Activated T-cell treated with anti-CD3 and anti-CD28 coated beads, Interleukin-2, amount 50 U/mL, for 72 hours (primary cell): ENCODE data around the gene AMPD2. TPM values are rescaled to one million over a fixed set of nuclear protein-coding genes. Genes with fewer than 3 reads are reported as not detected.
A peak's percentile ranks its signal among the peaks of the same experiment; 100 is the strongest.

Experiments used
- ATAC-seq, 2 donors: fragments of 150-1000 bp; cut with Tn5 transposase; replicated peaks in 1 of 2; 2 replicates each; pipeline ENCODE4 v1.10.0; 2021; ENCODE audit warnings: moderate library complexity in 2 of 2, mild to moderate bottlenecking in 1 of 2
- DNase-seq, 2 donors: peaks; one replicate each; pipeline ENCODE4 v3.0.0; 2021 to 2022; ENCODE audit warnings: mixed read lengths in 1 of 2
- H3K27ac Mint-ChIP-seq: one replicate; pipeline ENCODE4 v1.8.0; 2022; ENCODE audit warnings: mild to moderate bottlenecking, moderate library complexity, mixed read lengths
- H3K27me3 Mint-ChIP-seq: one replicate; pipeline ENCODE4 v1.8.0; 2022; ENCODE audit warnings: low read depth, mixed read lengths
- H3K36me3 Mint-ChIP-seq, 2 donors: one replicate each; pipeline ENCODE4 v1.8.0; 2022; ENCODE audit warnings: mixed read lengths in 2 of 2, mild to moderate bottlenecking in 1 of 2; ENCODE audit not compliant: insufficient read depth in 2 of 2
- H3K4me1 Mint-ChIP-seq: one replicate; pipeline ENCODE4 v1.8.0; 2022; ENCODE audit warnings: low read depth, mixed read lengths
- H3K4me3 Mint-ChIP-seq, 2 donors: one replicate each; pipeline ENCODE4 v1.8.0; 2022; ENCODE audit warnings: mild to moderate bottlenecking in 2 of 2, mixed read lengths in 2 of 2, moderate library complexity in 2 of 2
- H3K9me3 Mint-ChIP-seq, 2 donors: one replicate each; pipeline ENCODE4 v1.8.0; 2022; ENCODE audit warnings: mixed read lengths in 2 of 2
- total RNA-seq, 2 donors: library from RNA; stranded (reverse); gene quantifications; one replicate each; pipeline ENCODE4 v1.2.3, GENCODE V29; 2022

AMPD2 gene
- total RNA-seq, 2 donors from 2014 or later: 64.0 to 79.2 TPM

DNA sequence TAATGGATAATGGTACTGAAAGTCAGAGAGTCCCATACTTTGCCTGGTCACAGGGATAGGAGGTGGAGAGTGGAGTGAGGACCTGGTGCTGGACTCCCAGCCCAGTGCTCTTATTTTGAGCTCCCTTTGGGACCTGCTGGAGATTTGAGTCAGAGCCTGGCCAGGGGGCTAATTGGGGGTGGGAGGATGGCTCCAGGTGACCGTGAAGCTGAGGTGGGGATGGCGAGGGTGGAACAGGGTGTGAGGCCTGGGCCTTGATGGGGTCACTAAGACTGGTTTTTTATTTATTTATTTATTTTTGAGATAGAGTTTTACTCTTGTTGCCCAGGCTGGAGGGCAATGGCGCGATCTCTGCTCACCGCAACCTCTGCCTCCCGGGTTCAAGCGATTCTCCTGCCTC lies 17.8 kb downstream of the AMPD2 start:
- DNase-seq (no peak), ATAC-seq (no peak)
- Mint-ChIP-seq H3K36me3 (no peaks in the 10 kb centered on the region), H3K27ac (no peak overlapping the region), H3K4me3 (no peak overlapping the region), H3K9me3 (no peaks in the 10 kb centered on the region), H3K27me3 (no peaks in the 10 kb centered on the region), H3K4me1 (peaks cover 25% of the 10 kb centered on the region)

DNA sequence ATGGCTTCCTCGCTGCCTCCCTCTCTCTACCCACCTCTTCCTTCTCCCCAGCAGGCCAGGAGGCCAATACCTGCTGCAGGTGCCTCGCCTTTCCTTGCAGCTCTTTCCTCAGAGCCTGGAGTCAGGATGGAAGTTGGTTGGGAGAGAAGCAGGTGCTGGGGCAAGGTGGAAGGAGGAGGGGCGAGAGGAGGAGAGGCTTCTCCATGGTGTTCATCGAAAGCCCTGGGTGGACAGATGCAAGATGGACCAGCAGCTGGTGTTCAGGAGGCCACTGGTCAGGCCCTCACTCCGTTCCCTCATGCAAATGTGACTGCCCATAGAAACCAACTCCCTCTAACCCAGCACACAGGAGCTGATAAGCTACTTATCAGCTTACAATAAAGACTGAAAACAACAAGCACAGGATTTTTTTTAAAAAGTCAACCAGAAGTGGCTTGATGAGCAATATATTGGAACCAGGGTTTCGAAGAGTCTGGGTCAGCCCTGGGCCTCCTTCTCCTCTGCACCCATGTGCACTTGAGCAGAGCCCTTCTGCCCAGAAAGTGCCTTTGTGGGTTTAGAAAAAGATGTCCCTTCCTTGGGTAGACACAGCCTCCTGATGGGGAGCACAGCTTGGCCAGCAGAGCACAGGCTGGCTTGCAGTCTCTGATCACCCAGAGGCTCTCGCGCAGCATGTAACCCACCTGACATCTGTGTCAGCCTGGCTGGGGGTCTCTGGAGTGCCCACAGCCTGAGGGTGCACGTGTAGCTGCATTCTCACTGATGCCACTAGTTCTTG lies 19.6 kb downstream of the AMPD2 start:
- Mint-ChIP-seq H3K27me3 (no peaks in the 10 kb centered on the region), H3K27ac (no peak overlapping the region), H3K9me3 (no peaks in the 10 kb centered on the region), H3K4me3 (no peak overlapping the region), H3K4me1 (peaks cover 37% of the 10 kb centered on the region), H3K36me3 (no peaks in the 10 kb centered on the region)
- ATAC-seq (no peak), DNase-seq (no peak)

DNA sequence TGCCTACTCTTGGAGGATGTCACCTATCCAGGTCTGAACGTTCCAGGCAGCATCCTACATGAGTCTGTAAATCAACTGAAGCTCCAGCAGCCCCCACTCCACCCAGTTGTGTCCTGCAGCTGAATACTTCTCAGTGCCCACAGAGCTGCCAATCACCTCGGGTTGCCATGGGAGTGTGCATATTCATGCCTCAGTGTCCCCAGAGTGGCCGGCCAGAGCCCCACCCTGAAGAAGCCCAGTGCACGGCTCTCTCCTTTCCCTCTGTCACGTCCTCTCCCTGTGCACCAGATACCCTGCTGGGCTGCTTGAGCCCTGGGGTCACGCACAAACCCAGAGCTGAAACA lies 20.2 kb downstream of the AMPD2 start:
- Mint-ChIP-seq H3K27ac (no peak overlapping the region), H3K9me3 (no peaks in the 10 kb centered on the region), H3K27me3 (no peaks in the 10 kb centered on the region), H3K36me3 (no peaks in the 10 kb centered on the region), H3K4me1 (peaks cover 31% of the 10 kb centered on the region), H3K4me3 (peak overlapping the region in 1 of 2 donors; percentile 31)
- peak; percentile 3 to 8 for ATAC-seq
- no peak for DNase-seq

DNA sequence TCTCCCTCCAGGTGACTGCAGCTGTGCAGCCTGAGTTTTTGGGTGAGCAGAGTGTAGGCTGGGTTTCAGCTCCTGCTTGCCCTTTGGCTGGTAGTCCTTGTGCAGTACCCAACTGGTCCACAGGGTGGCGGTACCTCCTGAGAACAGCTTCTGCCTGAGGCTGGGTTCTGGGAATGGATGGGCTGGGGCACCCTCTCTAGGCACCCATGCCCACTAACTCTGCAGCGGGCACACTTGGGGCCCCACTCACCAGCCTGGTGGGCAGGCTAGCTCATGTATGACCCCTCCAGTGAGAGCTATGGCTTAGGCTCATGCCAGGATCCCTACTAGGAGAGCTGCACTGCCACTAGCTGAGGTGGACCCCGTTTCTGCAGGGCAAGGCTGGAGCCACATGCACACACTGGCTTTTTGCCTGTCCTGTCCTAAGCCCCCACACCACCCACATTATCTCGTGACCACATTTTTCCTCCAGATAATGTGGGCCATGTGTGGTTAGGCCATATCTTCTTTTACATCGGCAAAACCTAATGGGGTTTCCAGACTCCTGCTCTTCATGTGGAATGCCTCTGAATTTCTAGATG lies 20.7 kb downstream of the AMPD2 start:
- DNase-seq (peak; percentile 89 to 92), ATAC-seq (peak; percentile 68 to 69)
- Mint-ChIP-seq H3K4me3 (peak overlapping the region in 1 of 2 donors; percentile 31), H3K27ac (no peak overlapping the region), H3K9me3 (no peaks in the 10 kb centered on the region), H3K36me3 (no peaks in the 10 kb centered on the region), H3K27me3 (no peaks in the 10 kb centered on the region), H3K4me1 (peaks cover 26% of the 10 kb centered on the region)

DNA sequence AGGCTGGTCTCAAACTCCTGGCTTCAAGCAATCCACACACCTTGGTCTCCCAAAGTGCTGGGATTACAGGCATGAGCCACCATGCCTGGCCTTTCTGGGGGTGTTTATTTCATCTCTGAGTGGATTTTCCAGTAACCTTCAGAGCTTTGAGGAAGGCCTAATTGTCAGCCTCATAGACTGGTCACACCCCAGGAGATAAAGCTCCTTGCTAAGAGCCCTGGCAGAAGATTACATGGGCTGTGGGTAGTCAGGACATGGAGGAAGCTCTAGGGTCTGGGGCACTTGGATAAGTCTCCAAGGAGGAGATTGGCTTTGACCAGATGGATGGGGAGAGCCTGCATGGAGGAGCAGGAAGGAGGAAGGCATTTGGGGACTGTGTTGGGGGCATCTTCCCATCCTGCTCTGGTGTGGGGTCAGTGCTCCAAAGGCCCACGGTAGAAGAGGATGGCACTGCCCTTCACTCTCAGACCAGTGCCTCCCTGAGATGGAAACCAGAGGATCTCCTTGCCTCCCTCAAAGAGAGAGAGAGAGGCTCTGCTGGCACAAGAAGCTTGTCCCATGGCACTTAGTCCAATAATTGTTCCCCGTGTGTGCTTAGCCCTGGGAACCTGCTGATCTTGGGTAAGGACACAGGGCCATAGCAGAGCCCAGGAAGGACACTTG lies 21.6 kb downstream of the AMPD2 start:
- Mint-ChIP-seq H3K9me3 (no peaks in the 10 kb centered on the region), H3K27me3 (no peaks in the 10 kb centered on the region)

DNA sequence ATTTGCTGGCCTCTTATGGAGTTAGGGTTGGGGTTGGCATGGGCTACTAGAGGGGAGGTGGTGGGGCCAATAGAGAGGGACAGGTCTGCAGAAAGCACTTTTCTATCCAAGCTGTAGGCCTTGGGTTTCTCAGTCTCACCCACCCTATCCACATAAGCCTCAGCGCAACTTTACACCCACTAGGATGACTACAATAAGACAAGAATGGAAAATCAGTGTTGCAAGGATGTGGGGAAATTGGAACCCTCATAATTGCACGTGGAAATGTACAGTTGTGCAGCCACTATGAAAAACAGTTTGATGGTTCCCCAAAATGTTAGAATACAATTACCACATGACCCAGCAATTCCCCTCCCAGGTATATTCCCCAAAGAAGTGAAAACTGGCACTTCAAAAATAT lies 22.2 kb downstream of the AMPD2 start:
- H3K27ac Mint-ChIP-seq: no peak overlapping the region
- no peak overlapping the region for H3K4me3 Mint-ChIP-seq
- no peaks in the 10 kb centered on the region for H3K36me3 Mint-ChIP-seq
- DNase-seq: no peak
- H3K9me3 Mint-ChIP-seq: no peaks in the 10 kb centered on the region
- H3K4me1 Mint-ChIP-seq: peaks cover 21% of the 10 kb centered on the region
- ATAC-seq: no peak
- H3K27me3 Mint-ChIP-seq: no peaks in the 10 kb centered on the region

More for the DNA sequence above, 21.6 kb downstream of the AMPD2 start:
- ATAC-seq (no peak), DNase-seq (no peak)
- no peak overlapping the region for H3K4me3 Mint-ChIP-seq
- H3K36me3 Mint-ChIP-seq: no peaks in the 10 kb centered on the region
- H3K27ac Mint-ChIP-seq: no peak overlapping the region
- peaks cover 21% of the 10 kb centered on the region for H3K4me1 Mint-ChIP-seq

DNA sequence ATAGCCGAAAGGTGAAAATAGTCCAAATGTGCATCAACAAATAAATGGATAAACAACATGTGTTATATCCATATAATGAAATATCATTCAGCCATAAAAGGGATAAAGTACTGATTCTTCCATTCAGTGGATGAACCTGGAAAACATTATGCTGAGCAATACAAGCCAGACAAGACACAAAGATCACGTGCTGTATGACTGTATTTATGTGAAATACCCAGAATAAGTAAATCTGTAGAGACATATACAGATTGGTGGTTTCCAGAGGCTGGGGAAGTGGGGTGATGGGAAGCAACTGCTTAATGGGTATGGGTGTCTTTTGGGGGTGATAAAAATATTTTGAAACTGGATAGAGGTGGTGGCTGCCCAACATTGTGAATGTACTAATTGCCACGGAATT lies 23.0 kb downstream of the AMPD2 start:
- H3K27ac Mint-ChIP-seq: no peak overlapping the region
- no peak for DNase-seq

DNA sequence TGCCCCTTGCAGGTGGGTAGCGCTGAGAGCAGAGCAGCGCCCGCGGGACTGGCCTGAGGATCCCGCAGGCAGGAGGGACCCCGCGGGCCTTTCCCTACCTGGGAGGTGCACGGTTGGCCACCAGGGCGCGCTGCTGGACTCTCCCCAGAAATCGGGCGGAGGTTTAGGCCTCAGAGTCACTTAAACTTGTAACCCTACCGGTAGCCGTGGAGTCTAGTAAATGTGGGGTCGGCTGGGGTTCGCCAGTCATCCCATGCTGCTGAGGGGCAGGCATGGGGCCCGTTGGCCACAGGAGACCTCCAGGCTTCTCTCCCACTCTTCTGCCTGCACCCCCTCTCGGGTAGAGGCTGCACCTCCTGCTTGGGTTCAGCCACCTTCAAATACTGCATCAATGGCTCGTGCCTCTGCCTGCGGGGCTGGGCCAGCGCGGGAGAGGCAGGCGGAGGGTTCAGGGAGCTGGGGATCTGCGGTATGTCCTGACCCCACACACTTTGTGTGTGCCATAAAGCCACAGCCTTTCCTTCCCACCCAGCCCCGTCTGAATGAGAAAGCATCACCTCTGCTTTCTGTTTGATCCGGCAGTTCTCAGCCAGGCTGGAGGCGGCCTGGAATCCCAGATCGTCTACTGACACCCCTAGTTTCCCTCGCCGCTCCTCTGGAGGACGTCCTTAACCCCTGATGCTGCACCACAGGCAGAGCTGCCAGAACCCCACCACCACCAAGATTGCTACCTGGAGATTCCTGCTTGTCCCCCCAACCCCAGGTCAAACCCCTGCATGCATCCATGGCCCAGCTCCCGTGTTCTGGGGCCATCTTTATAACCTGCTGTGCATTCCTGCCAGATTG lies 24.0 kb downstream of the AMPD2 start:
- H3K27ac Mint-ChIP-seq: no peak overlapping the region

More for the DNA sequence above, 23.0 kb downstream of the AMPD2 start:
- Mint-ChIP-seq H3K9me3 (no peaks in the 10 kb centered on the region), H3K27me3 (no peaks in the 10 kb centered on the region), H3K36me3 (no peaks in the 10 kb centered on the region), H3K4me3 (no peak overlapping the region), H3K4me1 (peaks cover 21% of the 10 kb centered on the region)
- ATAC-seq: no peak

DNA sequence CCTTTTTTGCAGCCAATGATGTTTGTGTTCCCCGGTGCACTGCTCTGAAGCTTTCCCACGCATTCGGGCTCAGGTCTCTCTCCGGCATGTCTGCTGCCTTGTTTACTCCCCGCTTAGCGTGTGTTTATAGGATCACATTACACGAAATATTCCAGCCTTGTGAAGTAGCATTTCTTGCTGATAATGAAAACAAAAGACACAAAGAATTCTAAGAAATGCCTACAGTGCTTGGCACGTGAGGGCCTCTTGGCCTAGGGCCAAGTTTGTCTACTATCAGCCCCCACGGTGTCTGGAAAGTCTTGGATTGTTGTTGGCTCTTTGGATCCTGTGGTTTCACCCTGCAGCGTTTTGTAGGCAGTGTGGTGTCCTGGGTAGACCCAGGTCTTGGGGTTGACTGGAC lies 25.0 kb downstream of the AMPD2 start:
- DNase-seq (no peak), ATAC-seq (no peak)
- H3K4me3 Mint-ChIP-seq: no peak overlapping the region
- H3K27me3 Mint-ChIP-seq: no peaks in the 10 kb centered on the region
- H3K9me3 Mint-ChIP-seq: no peaks in the 10 kb centered on the region
- H3K36me3 Mint-ChIP-seq: no peaks in the 10 kb centered on the region
- H3K4me1 Mint-ChIP-seq: peaks cover 21% of the 10 kb centered on the region
- no peak overlapping the region for H3K27ac Mint-ChIP-seq

More for the DNA sequence above, 24.0 kb downstream of the AMPD2 start:
- no peaks in the 10 kb centered on the region for H3K9me3 Mint-ChIP-seq
- peaks cover 21% of the 10 kb centered on the region for H3K4me1 Mint-ChIP-seq
- no peak overlapping the region for H3K4me3 Mint-ChIP-seq
- no peaks in the 10 kb centered on the region for H3K36me3 Mint-ChIP-seq
- peak; percentile 96 to 97 for ATAC-seq
- peak; percentile 92 to 95 for DNase-seq
- H3K27me3 Mint-ChIP-seq: no peaks in the 10 kb centered on the region

DNA sequence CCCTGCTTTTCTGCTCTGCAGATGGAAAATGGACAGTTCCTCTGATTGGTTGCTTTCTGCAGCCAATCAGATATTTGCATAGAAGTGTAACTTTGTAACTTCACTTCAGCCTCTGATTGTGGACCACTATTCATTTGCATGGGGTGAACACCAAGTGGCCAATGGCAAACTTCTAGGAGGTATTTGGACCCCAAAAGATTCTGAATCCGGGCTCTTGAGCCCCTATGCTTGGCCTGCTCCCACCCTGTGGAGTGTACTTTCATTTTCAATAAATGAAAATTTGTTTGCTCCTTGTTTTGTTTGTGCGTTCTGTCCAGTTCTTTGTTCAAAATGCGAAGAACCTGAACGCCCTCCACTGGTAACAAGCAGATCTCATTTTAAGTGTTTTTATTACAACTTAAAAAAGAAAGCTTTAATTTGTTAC lies 29.9 kb downstream of the AMPD2 start:
- ATAC-seq (no peak), DNase-seq (no peak)
- H3K4me1 Mint-ChIP-seq: no peaks in the 10 kb centered on the region
- H3K27ac Mint-ChIP-seq: no peak overlapping the region
- H3K27me3 Mint-ChIP-seq: peaks cover 10% of the 10 kb centered on the region
- H3K9me3 Mint-ChIP-seq: no peaks in the 10 kb centered on the region
- H3K36me3 Mint-ChIP-seq: no peaks in the 10 kb centered on the region
- H3K4me3 Mint-ChIP-seq: peak overlapping the region in 1 of 2 donors; percentile 59

DNA sequence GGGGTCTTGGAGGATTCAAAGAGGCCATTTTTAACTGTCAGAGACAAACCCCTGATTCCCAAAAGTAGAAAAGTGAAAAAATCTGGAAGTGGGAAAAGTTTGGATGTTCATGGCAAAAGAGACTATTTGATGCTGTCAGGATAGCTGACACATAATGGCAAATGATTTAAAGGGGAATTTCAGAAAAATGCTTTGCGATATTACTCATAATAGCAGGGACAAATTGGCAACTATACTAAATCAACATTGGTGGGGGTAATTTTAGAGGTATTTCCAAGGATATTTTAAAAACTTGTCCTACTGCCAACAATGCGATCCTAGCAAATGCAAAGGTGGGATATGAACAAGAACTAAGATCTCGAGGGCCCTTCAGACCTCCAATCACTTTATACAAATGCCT lies 31.0 kb downstream of the AMPD2 start:
- Mint-ChIP-seq H3K27me3 (peaks cover 16% of the 10 kb centered on the region), H3K4me3 (no peak overlapping the region), H3K9me3 (no peaks in the 10 kb centered on the region), H3K27ac (no peak overlapping the region), H3K4me1 (peaks cover 11% of the 10 kb centered on the region), H3K36me3 (no peaks in the 10 kb centered on the region)
- ATAC-seq: no peak
- DNase-seq: no peak

DNA sequence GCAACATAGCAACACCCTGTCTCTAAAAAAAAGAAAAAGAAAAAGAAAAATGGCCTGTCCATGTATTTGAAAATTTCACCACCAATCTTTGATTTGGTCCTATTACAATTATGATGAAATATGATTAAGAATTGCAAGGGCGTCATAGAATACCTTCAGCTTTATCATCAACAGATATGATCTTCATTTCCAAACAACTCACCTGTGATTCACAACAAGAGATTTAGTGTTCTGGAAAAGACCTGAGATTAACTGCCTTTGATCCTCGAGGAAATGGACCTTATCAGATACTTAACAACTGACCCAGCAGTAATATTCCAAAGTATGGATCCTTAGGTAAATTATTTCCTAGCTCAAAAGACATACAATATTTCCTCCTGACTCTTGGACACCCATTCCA lies 32.8 kb downstream of the AMPD2 start:
- H3K9me3 Mint-ChIP-seq: no peaks in the 10 kb centered on the region
- H3K4me1 Mint-ChIP-seq: peaks cover 17% of the 10 kb centered on the region
- no peak for DNase-seq
- peaks cover 16% of the 10 kb centered on the region for H3K27me3 Mint-ChIP-seq
- no peak for ATAC-seq
- no peak overlapping the region for H3K4me3 Mint-ChIP-seq
- no peaks in the 10 kb centered on the region for H3K36me3 Mint-ChIP-seq
- no peak overlapping the region for H3K27ac Mint-ChIP-seq

DNA sequence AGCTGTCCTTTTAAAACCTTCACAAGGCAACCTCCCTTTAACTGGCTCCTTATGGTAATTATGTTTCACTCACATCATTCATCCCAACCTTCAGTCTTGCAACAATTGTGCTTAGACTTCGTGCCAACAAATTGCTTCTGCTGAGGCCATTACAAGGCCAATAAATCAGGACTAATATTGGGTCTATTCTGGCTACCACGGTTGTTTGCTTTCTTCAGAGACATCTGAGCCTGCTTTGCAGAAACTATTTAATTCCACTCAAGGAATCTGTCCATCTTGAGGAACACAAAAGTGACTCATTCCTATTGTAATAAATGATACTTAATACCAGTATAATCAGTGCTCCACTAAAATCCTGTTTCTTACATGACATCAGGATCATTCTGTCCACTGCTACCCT lies 33.7 kb downstream of the AMPD2 start:
- no peak for ATAC-seq
- Mint-ChIP-seq H3K27ac (peak overlapping the region; percentile 56), H3K4me1 (peaks cover 17% of the 10 kb centered on the region), H3K36me3 (no peaks in the 10 kb centered on the region), H3K9me3 (no peaks in the 10 kb centered on the region), H3K27me3 (peaks cover 16% of the 10 kb centered on the region), H3K4me3 (no peak overlapping the region)
- DNase-seq: no peak
